Sigmoid colon (tissue), 7 donors: ENCODE data around the gene CCL4. TPM values are rescaled to one million over a fixed set of nuclear protein-coding genes. Genes with fewer than 3 reads are reported as not detected.
"Not testable (repeated sequence)": the region's sequence is repeated elsewhere in the genome, so short reads cannot be mapped to it uniquely, and the experiment has no call there.

ENCODE experiments used
- DNase-seq: peaks from one replicate; pipeline ENCODE4 v3.0.0-alpha.2; 2019
- H3K27ac ChIP-seq, 4 donors: fragments of 200-600 bp; sonication (generic); one replicate each; pipeline ENCODE4 v1.5.1; 2016 to 2019; ENCODE audit warnings: mild to moderate bottlenecking in 1 of 4
- H3K27me3 ChIP-seq, 3 donors: fragments of 200-600 bp; sonication (generic); one replicate each; pipeline ENCODE4 v1.5.1; 2019; ENCODE audit warnings: mild to moderate bottlenecking in 1 of 3
- H3K36me3 ChIP-seq, 4 donors: fragments of 200-600 bp; sonication (generic); one replicate each; pipeline ENCODE4 v1.5.1; 2016 to 2019
- H3K4me1 ChIP-seq, 4 donors: fragments of 200-600 bp; sonication (generic); one replicate each; pipeline ENCODE4 v1.5.1; 2017 to 2019
- H3K4me3 ChIP-seq, 4 donors: fragments of 200-600 bp; sonication (generic); one replicate each; pipeline ENCODE4 v1.5.1; 2017 to 2019; ENCODE audit warnings: mild to moderate bottlenecking in 2 of 4, moderate library complexity in 1 of 4
- H3K9me3 ChIP-seq, 4 donors: fragments of 200-600 bp in 3 of 4; sonication (generic) in 3 of 4; one replicate each; pipeline versions ENCODE4 v1.5.1 to v1.6.1; 2013 to 2019
- CTCF ChIP-seq, 4 experiments: fragments of 450-650 bp in 3 of 4; fragments of 200-600 bp in 1 of 4; IDR thresholded peaks; one replicate each; pipeline ENCODE4 v1.5.1; 2016 to 2019; ENCODE audit warnings: antibody characterized with exemption in 4 of 4, mild to moderate bottlenecking in 3 of 4, moderate library complexity in 2 of 4
- EP300 ChIP-seq, 4 donors: sonication (generic); formaldehyde crosslinking; IDR thresholded peaks; one replicate each; pipeline ENCODE4 v1.6.1; 2017; ENCODE audit warnings: antibody characterized with exemption in 4 of 4
- POLR2A ChIP-seq, 2 donors: fragments of 450-650 bp; IDR thresholded peaks; one replicate each; pipeline ENCODE4 v1.6.1; 2016; ENCODE audit warnings: antibody characterized with exemption in 2 of 2, mild to moderate bottlenecking in 2 of 2, moderate library complexity in 2 of 2
- POLR2AphosphoS5 ChIP-seq, 4 donors: sonication (generic); formaldehyde crosslinking; IDR thresholded peaks; one replicate each; pipeline ENCODE4 v1.6.1; 2017; ENCODE audit warnings: antibody characterized with exemption in 4 of 4
- WGBS, 2 donors: extraction: QIAGEN DNeasy Blood & Tissue Kit; methylation state at CpG; one replicate each; pipeline ENCODE4 v1.1.7; 2013; 5-methylcytosine and 5-hydroxymethylcytosine counted together
- intact Hi-C: fragments of 100-400 bp; cut with DNase I; formaldehyde crosslinking; loops from one replicate; pipeline ENCODE4 v1.15.1; 2023
- polyA plus RNA-seq, 3 donors: library from polyadenylated mRNA; stranded (reverse); fragments of 200-250 nt; gene quantifications; one replicate each; pipeline ENCODE4 v1.2.3, GENCODE V29; 2013
- total RNA-seq, 4 donors: library from RNA; depleted of rRNA; stranded (reverse); fragments of >200 nt; gene quantifications; one replicate each; pipeline ENCODE4 v1.1.0, GENCODE V29; 2016
- donor health status: healthy with polysubstance abuse.
- donor health status: Bipolar disorder and iron deficiency.
- donor health status: healthy.

The CCL4 gene
- total RNA-seq (1 to 10 TPM in 2 of 4 donors, under 1 TPM in 1, not detected in 1; 0.16 to 3.7 (median 1.1) TPM), polyA plus RNA-seq (10 to 100 TPM in 1 of 3 donors, 1 to 10 TPM in 2; 2.4 to 12.7 (median 5.1) TPM)

- H3K36me3 ChIP-seq, intact Hi-C loops, H3K4me3 ChIP-seq, H3K4me1 ChIP-seq, H3K9me3 ChIP-seq, H3K27me3 ChIP-seq, H3K27ac ChIP-seq, DNase-seq: not testable (repeated sequence)
- WGBS, 2 donors: 59 to 84% methylated on average over 6 of the region's 6 CpGs
Measured at GRCh38 chr17:36103401-36103975, at the start of gene CCL4. Gene CCL4, plus strand, starts transcription at chr17:36103827. Its CDS starts 79 bp downstream, at chr17:36103906.

GRCh38 chr17:36055171-36055570 lies 48.5 kb upstream of the CCL4 start:
- no peak for DNase-seq
- no peaks in the 10 kb centered on the region for H3K27me3 ChIP-seq
- no peak overlapping the region for H3K4me3 ChIP-seq
- TF ChIP-seq EP300 (IDR thresholded peaks at IDR 0.05): no peak
- TF ChIP-seq POLR2AphosphoS5 (IDR thresholded peaks at IDR 0.05): no peak
- no peak for TF ChIP-seq POLR2A (IDR thresholded peaks at IDR 0.05)
- TF ChIP-seq CTCF (IDR thresholded peaks at IDR 0.05): no peak
- H3K4me1 ChIP-seq: no peaks in the 10 kb centered on the region
- WGBS, 2 donors: 85 to 94% methylated on average over 2 of the region's 2 CpGs
- no peaks in the 10 kb centered on the region for H3K36me3 ChIP-seq
- H3K9me3 ChIP-seq: peaks cover 0 to under 1% (median 0%) of the 10 kb centered on the region in 4 donors
- no peak overlapping the region for H3K27ac ChIP-seq
- intact Hi-C loops: no loop called here

- Histone ChIP-seq H3K36me3 (no peaks in the 10 kb centered on the region), H3K27ac (no peak overlapping the region), H3K9me3 (no peaks in the 10 kb centered on the region), H3K4me3 (no peak overlapping the region), H3K4me1 (no peaks in the 10 kb centered on the region), H3K27me3 (no peaks in the 10 kb centered on the region)
- WGBS, 2 donors: 81 to 93% methylated on average over 4 of the region's 4 CpGs
- intact Hi-C loops: no loop called here
- TF ChIP-seq POLR2AphosphoS5 (IDR thresholded peaks at IDR 0.05) (no peak), EP300 (IDR thresholded peaks at IDR 0.05) (no peak), CTCF (IDR thresholded peaks at IDR 0.05) (no peak), POLR2A (IDR thresholded peaks at IDR 0.05) (no peak)
- DNase-seq: no peak
Measured at GRCh38 chr17:36055921-36056520, 47.6 kb upstream of the CCL4 start.

DNA sequence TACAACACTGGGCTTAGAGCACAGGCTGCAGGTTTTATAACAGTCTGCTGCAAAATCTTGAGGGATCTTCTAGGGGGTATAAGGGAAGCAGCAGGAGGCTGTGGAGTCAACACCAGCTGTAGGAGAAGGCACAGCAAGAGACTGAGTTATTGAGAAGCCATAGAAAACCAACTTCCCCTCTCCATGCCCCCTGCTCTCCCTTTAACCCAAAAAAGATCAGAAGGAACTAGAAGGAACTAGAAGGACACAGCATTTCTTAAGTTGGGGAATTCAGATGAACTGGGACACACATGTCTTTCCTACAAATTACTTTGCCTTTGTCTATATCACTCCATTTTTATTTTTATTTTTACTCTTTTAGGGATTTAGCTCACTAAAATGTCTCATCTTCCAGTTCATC lies 45.7 kb upstream of the CCL4 start:
- Histone ChIP-seq H3K9me3 (no peaks in the 10 kb centered on the region), H3K27ac (no peak overlapping the region), H3K27me3 (no peaks in the 10 kb centered on the region), H3K36me3 (no peaks in the 10 kb centered on the region), H3K4me1 (no peaks in the 10 kb centered on the region), H3K4me3 (no peak overlapping the region)
- DNase-seq: no peak
- intact Hi-C loops: no loop called here
- TF ChIP-seq EP300 (IDR thresholded peaks at IDR 0.05): no peak
- TF ChIP-seq POLR2A (IDR thresholded peaks at IDR 0.05): no peak
- TF ChIP-seq CTCF (IDR thresholded peaks at IDR 0.05): no peak
- TF ChIP-seq POLR2AphosphoS5 (IDR thresholded peaks at IDR 0.05): no peak

DNA sequence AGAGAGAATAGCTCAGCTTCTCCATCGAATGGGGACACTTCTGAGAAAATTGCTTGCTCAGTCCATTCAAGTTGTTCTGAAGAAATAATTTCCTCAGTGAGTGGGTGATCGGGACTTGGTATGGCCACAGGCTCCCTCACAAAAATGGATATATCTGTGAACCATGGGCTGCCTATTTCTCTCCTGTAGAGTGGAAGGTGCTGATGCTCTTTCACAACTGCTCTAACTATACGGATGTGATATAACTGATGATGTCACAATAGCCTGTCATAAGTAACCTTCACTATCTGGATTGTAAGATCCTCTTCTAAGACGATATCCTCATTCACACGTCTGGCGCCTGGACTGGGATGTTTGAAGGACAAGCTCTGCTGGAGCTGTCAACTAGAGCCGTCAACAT lies 44.2 kb upstream of the CCL4 start:
- 93 to 97% methylated on average over 7 of the region's 7 CpGs for WGBS, 2 donors

More for the DNA sequence above, 44.2 kb upstream of the CCL4 start:
- no peak overlapping the region for H3K27ac ChIP-seq
- no peaks in the 10 kb centered on the region for H3K27me3 ChIP-seq
- H3K4me3 ChIP-seq: no peak overlapping the region
- H3K9me3 ChIP-seq: no peaks in the 10 kb centered on the region
- intact Hi-C loops: no loop called here
- no peaks in the 10 kb centered on the region for H3K36me3 ChIP-seq
- no peaks in the 10 kb centered on the region for H3K4me1 ChIP-seq
- TF ChIP-seq CTCF (IDR thresholded peaks at IDR 0.05) (no peak), POLR2AphosphoS5 (IDR thresholded peaks at IDR 0.05) (no peak), POLR2A (IDR thresholded peaks at IDR 0.05) (no peak)
- no peak for DNase-seq
